Naive thymus-derived CD4-positive, alpha-beta T cell (primary cell): Measurements from ENCODE around the gene SOCS3. TPM values are rescaled to one million over a fixed set of nuclear protein-coding genes. Genes with fewer than 3 reads are reported as not detected.

ENCODE experiments used
- ATAC-seq: fragments of 150-1000 bp; cut with Tn5 transposase; 2 replicates; pipeline ENCODE4 v1.10.0; 2021; ENCODE audit warnings: mild to moderate bottlenecking, moderate library complexity
- CTCF ChIA-PET: fragments of 350-600 bp; sonication (Branson Sonifier 250); formaldehyde crosslinking; loops from one replicate; lab custom pipeline; 2021; ENCODE audit warnings: antibody characterized with exemption; lab: Charles Lee
- POLR2A ChIA-PET: fragments of 350-600 bp; sonication (Branson Sonifier 250); formaldehyde crosslinking; loops from one replicate; lab custom pipeline; 2021; ENCODE audit warnings: antibody characterized with exemption, inconsistent platforms; lab: Charles Lee
- DNase-seq, 9 donors: peaks; one replicate each; pipeline versions ENCODE4 v3.0.0 to v3.0.0-alpha.2; 2020 to 2022; ENCODE audit warnings: mixed read lengths in 1 of 9
- H3K27ac ChIP-seq: one replicate; pipeline ENCODE4 v1.7.0; 2013; ENCODE audit warnings: mild to moderate bottlenecking, low read depth, low read length, moderate library complexity
- H3K27me3 ChIP-seq, 2 donors: one replicate each; pipeline ENCODE4 v1.7.0; 2013; ENCODE audit warnings: low read length in 2 of 2, mild to moderate bottlenecking in 2 of 2, moderate library complexity in 2 of 2; ENCODE audit not compliant: control insufficient read depth in 2 of 2, insufficient read depth in 2 of 2
- H3K36me3 ChIP-seq, 3 experiments: 1 replicate in 2 of 3; 2 replicates in 1 of 3; pipeline ENCODE4 v1.7.0; 2013; ENCODE audit warnings: low read length in 3 of 3, mild to moderate bottlenecking in 3 of 3, moderate library complexity in 1 of 3; ENCODE audit not compliant: insufficient read depth in 3 of 3, control insufficient read depth in 2 of 3
- H3K4me1 ChIP-seq, 2 donors: one replicate each; pipeline ENCODE4 v1.7.0; 2013; ENCODE audit warnings: low read length in 2 of 2, mild to moderate bottlenecking in 2 of 2, moderate library complexity in 1 of 2; ENCODE audit not compliant: control insufficient read depth in 2 of 2, insufficient read depth in 2 of 2
- H3K4me3 ChIP-seq: 2 replicates; pipeline ENCODE4 v1.7.0; 2013; ENCODE audit warnings: mild to moderate bottlenecking, low read length
- H3K9me3 ChIP-seq, 3 experiments: 1 replicate in 2 of 3; 2 replicates in 1 of 3; pipeline ENCODE4 v1.7.0; 2013; ENCODE audit warnings: low read length in 3 of 3; ENCODE audit not compliant: control insufficient read depth in 2 of 3
- H3K27ac Mint-ChIP-seq, 9 donors: one replicate each; pipeline ENCODE4 v1.8.0; 2020 to 2022; ENCODE audit warnings: mixed read lengths in 9 of 9, mild to moderate bottlenecking in 8 of 9, moderate library complexity in 5 of 9, inconsistent platforms in 2 of 9
- H3K27me3 Mint-ChIP-seq, 5 donors: one replicate each; pipeline ENCODE4 v1.8.0; 2021 to 2022; ENCODE audit warnings: mixed read lengths in 5 of 5, mild to moderate bottlenecking in 1 of 5
- H3K36me3 Mint-ChIP-seq, 5 donors: one replicate each; pipeline ENCODE4 v1.8.0; 2020 to 2022; ENCODE audit warnings: mixed read lengths in 5 of 5, mild to moderate bottlenecking in 3 of 5, inconsistent platforms in 1 of 5
- H3K4me1 Mint-ChIP-seq, 7 donors: one replicate each; pipeline ENCODE4 v1.8.0; 2020 to 2022; ENCODE audit warnings: mixed read lengths in 7 of 7, mild to moderate bottlenecking in 3 of 7, inconsistent platforms in 1 of 7
- H3K4me3 Mint-ChIP-seq, 10 donors: one replicate each; pipeline ENCODE4 v1.8.0; 2020 to 2022; ENCODE audit warnings: mild to moderate bottlenecking in 10 of 10, mixed read lengths in 10 of 10, moderate library complexity in 6 of 10, inconsistent platforms in 2 of 10
- H3K9me3 Mint-ChIP-seq, 11 donors: one replicate each; pipeline ENCODE4 v1.8.0; 2020 to 2022; ENCODE audit warnings: mixed read lengths in 11 of 11, mild to moderate bottlenecking in 4 of 11, inconsistent platforms in 1 of 11, moderate library complexity in 1 of 11
- intact Hi-C, 2 donors: fragments of 100-400 bp; cut with micrococcal nuclease; formaldehyde crosslinking; loops; one replicate each; pipeline ENCODE4 v1.15.1; 2023
- polyA plus RNA-seq, 2 donors: library from polyadenylated mRNA; unstranded; fragments of 300-500 nt; fragmentation: Illumina TruSeq; gene quantifications; one replicate each; pipeline ENCODE4 v1.2.3, GENCODE V29; 2021
- total RNA-seq, 6 experiments: library from RNA in 5 of 6; stranded (reverse) in 5 of 6; gene quantifications; 1 replicate in 5 of 6; 2 replicates in 1 of 6; pipeline ENCODE4 v1.2.3 and lab custom pipeline; 2021 to 2026

Gene SOCS3
- total and polyA plus RNA-seq, 7 experiments from 2014 or later = 8.1 to 281 (median 110) TPM

GRCh38 chr17:78368348-78368747, 8.5 kb upstream of the SOCS3 start:
- no peaks in the 10 kb centered on the region for H3K9me3 Mint-ChIP-seq
- intact Hi-C loops = no loop called here
- Histone ChIP-seq H3K4me3 (no peak overlapping the region), H3K36me3 (no peaks in the 10 kb centered on the region), H3K27ac (no peak overlapping the region), H3K9me3 (no peaks in the 10 kb centered on the region), H3K27me3 (no peaks in the 10 kb centered on the region), H3K4me1 (no peaks in the 10 kb centered on the region)
- no peak overlapping the region for H3K27ac Mint-ChIP-seq
- ChIA-PET POLR2A (interaction anchor here (1.6 kb wide), 1 partner anchor 11 kb away, joined by 3 read pairs; no protein-coding TSS in a partner anchor), CTCF (interaction anchor here (0.7 kb wide), 1 partner anchor 1460 kb away, joined by 3 read pairs; no protein-coding TSS in a partner anchor)
- peaks cover 0 to 17% (median 0%) of the 10 kb centered on the region in 7 donors for H3K4me1 Mint-ChIP-seq
- H3K36me3 Mint-ChIP-seq = peaks cover 0 to 2% (median 0%) of the 10 kb centered on the region in 5 donors
- DNase-seq (no peak), ATAC-seq (no peak)
- H3K4me3 Mint-ChIP-seq = no peak overlapping the region
- peaks cover 0 to 2% (median 0%) of the 10 kb centered on the region in 5 donors for H3K27me3 Mint-ChIP-seq

DNA sequence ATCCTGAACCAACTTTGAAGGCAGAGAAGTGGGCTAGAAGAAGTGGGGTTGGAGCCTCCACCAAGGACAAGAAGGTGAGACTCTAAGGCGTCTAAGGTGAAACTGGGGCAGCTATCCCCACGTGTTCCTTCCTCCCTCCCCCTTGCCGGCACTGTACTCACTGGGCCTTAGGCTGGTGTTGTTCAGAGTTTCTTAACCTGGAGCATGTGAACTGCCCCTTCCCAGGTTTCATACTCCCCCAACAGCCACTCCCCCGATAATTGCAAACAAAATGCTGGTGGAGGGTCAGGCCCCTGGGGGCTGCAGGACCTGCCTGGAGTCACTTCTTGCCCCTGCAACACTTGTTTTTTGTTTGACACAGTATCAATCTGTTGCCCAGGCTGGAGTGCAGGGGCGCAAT, 7.3 kb upstream of the SOCS3 start:
- ChIA-PET POLR2A (interaction anchor here (1.6 kb wide), 1 partner anchor 12 kb away, joined by 3 read pairs; no protein-coding TSS in a partner anchor), CTCF (no interaction called here)
- H3K9me3 ChIP-seq = no peaks in the 10 kb centered on the region
- H3K27ac Mint-ChIP-seq = no peak overlapping the region
- intact Hi-C loops = no loop called here
- peaks cover 0 to 23% (median 5%) of the 10 kb centered on the region in 7 donors for H3K4me1 Mint-ChIP-seq
- no peak for ATAC-seq
- peaks cover 0 to 2% (median 0%) of the 10 kb centered on the region in 5 donors for H3K27me3 Mint-ChIP-seq
- H3K36me3 ChIP-seq = no peaks in the 10 kb centered on the region
- no peak for DNase-seq
- H3K9me3 Mint-ChIP-seq = no peaks in the 10 kb centered on the region
- peaks cover 0 to 2% (median 0%) of the 10 kb centered on the region in 5 donors for H3K36me3 Mint-ChIP-seq
- H3K4me1 ChIP-seq = no peaks in the 10 kb centered on the region
- H3K4me3 Mint-ChIP-seq = no peak overlapping the region
- no peak overlapping the region for H3K27ac ChIP-seq
- H3K27me3 ChIP-seq = no peaks in the 10 kb centered on the region
- no peak overlapping the region for H3K4me3 ChIP-seq

DNA sequence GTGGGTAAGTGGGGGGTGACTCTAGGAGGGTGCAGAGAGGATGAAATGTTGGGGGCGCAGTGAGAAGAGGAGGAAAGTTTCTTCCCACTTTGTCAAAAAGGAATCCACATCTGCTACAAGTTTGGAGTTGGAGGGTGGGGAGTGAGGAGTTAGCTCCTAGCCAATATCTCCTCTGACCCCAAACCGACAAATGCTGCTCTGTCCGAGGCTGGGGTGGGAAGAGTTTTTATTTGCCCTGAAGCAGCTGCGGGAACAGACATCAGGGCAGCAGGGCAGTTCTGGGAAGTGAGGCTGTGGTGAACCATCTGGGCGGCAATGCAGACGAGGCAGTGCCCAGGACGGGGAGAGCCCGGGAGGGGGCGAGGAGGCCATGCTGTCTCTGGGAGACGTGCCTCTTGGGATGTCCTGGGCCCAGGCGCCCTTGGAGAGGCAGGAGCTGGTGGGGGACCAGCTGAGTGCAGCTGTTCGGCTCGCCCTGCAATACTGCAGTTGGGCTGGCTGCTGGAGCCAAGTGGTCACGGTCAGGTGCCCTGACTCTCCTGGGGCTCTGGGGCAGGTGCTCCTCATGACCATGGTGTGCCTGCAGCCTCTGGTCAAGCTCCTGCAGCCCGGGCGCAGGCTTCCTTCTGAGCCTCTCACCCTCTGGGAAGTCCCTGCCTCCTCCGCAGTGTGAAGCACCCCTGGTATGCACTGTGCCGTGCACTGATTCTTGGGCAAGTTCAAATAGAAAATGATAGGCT, 6.4 kb upstream of the SOCS3 start:
- no peak overlapping the region for H3K27ac ChIP-seq
- POLR2A ChIA-PET = no interaction called here
- no peak for ATAC-seq

DNA sequence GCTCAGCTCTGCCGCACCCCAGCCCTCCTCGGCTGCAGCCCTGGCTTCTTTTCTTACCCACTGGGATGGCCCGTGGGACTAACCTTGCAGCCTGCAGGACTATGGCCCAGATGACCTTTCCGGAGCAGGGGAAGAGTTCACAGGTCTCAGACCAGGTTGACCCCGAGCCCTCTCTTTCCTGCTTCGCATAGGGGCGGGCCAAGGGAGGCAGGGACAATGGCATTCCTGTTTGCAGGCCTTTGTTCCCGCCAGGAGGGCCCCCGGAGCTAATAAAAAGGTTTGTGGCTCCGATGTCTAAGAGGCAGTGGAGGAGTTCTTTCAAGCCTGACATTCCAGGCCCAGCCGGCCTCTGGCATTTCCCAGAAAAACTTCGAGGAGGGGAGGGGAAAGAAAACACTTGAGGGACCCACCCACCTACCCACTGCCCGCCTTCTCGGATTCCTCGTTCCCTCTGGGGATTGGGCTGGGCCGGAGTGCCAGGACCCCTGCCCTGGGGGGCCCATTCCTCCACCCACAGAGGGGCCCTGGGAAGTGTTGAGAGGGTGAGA, 5.8 kb upstream of the SOCS3 start:
- H3K27me3 ChIP-seq = no peaks in the 10 kb centered on the region
- H3K27ac ChIP-seq = no peak overlapping the region
- DNase-seq (no peak), ATAC-seq (no peak)
- peak overlapping the region in 1 of 9 donors; percentile 33 for H3K27ac Mint-ChIP-seq
- POLR2A ChIA-PET = no interaction called here
- H3K36me3 ChIP-seq = no peaks in the 10 kb centered on the region
- peaks cover 0 to 29% (median 7%) of the 10 kb centered on the region in 7 donors for H3K4me1 Mint-ChIP-seq
- no peak overlapping the region for H3K4me3 Mint-ChIP-seq
- no peak overlapping the region for H3K4me3 ChIP-seq
- H3K4me1 ChIP-seq = no peaks in the 10 kb centered on the region
- intact Hi-C loops = no loop called here
- H3K9me3 Mint-ChIP-seq = no peaks in the 10 kb centered on the region
- CTCF ChIA-PET = no interaction called here
- H3K36me3 Mint-ChIP-seq = peaks cover 0 to 2% (median 0%) of the 10 kb centered on the region in 5 donors
- no peaks in the 10 kb centered on the region for H3K9me3 ChIP-seq
- peaks cover 0 to 2% (median 0%) of the 10 kb centered on the region in 5 donors for H3K27me3 Mint-ChIP-seq

More for the DNA sequence above, 6.4 kb upstream of the SOCS3 start:
- peaks cover 0 to 23% (median 5%) of the 10 kb centered on the region in 7 donors for H3K4me1 Mint-ChIP-seq
- intact Hi-C loops = no loop called here
- no peak overlapping the region for H3K4me3 Mint-ChIP-seq
- no peaks in the 10 kb centered on the region for H3K27me3 ChIP-seq
- H3K27me3 Mint-ChIP-seq = peaks cover 0 to 2% (median 0%) of the 10 kb centered on the region in 5 donors
- H3K9me3 ChIP-seq = no peaks in the 10 kb centered on the region
- CTCF ChIA-PET = no interaction called here
- H3K4me1 ChIP-seq = no peaks in the 10 kb centered on the region
- no peaks in the 10 kb centered on the region for H3K36me3 ChIP-seq
- DNase-seq = no peak
- H3K4me3 ChIP-seq = no peak overlapping the region
- H3K27ac Mint-ChIP-seq = peak overlapping the region in 1 of 9 donors; percentile 33
- no peaks in the 10 kb centered on the region for H3K9me3 Mint-ChIP-seq
- H3K36me3 Mint-ChIP-seq = peaks cover 0 to 2% (median 0%) of the 10 kb centered on the region in 5 donors

DNA sequence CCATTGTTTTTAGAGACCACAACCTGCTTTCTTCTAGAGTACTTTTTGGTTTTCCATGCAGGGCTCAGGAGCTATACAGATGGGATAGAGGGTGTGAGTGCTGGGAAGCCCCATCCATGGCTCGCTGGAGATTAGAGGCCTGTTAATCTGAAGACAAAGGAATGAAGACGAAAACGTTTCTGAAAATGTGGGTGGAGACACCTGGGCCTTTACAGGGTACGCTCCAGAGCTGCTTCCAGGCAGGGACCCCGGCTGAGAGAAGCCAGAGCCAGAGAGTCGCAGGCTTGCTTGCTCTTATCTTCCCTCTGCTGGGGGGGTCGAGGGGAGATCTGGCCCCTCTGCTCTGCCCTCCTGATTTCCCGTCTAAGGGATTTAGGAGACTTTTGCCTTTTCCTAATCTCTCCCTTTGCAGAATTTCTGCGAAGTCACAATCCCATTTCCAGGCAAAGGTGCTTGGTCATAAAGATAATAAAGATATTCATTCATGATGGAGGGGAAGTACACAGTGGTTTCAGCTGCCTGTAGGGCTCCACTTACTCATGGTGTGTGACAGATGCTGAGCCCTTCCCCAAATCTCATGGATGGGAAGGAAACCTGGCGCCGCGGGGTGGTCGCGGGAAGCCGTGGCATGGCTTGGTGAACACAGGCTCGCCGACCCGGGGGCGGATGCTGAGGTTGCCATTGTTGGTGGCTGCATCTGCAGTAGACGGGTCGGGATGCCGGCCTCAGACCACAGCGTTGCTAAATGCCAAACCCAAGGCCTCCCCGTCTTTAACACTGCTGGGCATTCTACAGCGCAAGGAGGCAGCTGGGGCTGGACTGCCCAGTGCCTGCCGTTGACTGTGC, 4.8 kb upstream of the SOCS3 start:
- H3K9me3 Mint-ChIP-seq = no peaks in the 10 kb centered on the region
- H3K4me3 Mint-ChIP-seq = peak overlapping the region in 1 of 10 donors; percentile 28
- Histone ChIP-seq H3K4me1 (no peaks in the 10 kb centered on the region), H3K9me3 (no peaks in the 10 kb centered on the region), H3K27me3 (no peaks in the 10 kb centered on the region), H3K36me3 (peaks cover 0 to 1% (median 0%) of the 10 kb centered on the region in 3 experiments), H3K4me3 (no peak overlapping the region), H3K27ac (no peak overlapping the region)
- ChIA-PET CTCF (interaction anchor here (0.7 to 1.3 kb wide), 3 partner anchors 52 to 66 kb away, joined by 3 to 4 read pairs (median 3); no protein-coding TSS in a partner anchor), POLR2A (no interaction called here)
- peak in 1 of 9 donors; percentile 46 for DNase-seq
- no peak for ATAC-seq
- peaks cover 0 to 29% (median 7%) of the 10 kb centered on the region in 7 donors for H3K4me1 Mint-ChIP-seq
- peaks cover 0 to 2% (median 0%) of the 10 kb centered on the region in 5 donors for H3K27me3 Mint-ChIP-seq
- peak overlapping the region in 1 of 9 donors; percentile 39 for H3K27ac Mint-ChIP-seq
- H3K36me3 Mint-ChIP-seq = peaks cover 0 to 2% (median 0%) of the 10 kb centered on the region in 5 donors
- intact Hi-C loops = loop anchor here in 1 of 2 donors (5.0 kb wide), 1 partner anchor 92 kb away; no protein-coding TSS in a partner anchor

DNA sequence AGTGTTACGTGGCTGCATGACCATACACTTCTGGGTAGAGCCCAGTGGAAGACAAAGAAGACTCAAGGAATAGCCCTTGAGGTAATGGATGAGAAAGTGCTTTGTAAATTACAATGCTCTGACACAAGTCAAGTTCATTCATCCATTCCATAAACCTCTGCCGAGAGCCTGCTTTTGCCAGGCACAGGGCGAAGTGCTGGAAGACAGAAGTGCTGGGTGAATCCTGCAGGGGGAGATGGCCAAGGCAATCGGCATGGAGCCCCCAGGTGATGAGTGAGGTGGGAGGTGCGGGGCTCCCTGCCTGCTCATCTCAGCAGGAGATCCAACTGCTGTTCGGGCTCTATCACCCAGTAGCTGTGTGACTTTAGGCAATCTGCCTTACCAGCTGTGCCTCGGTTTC, 2.8 kb upstream of the SOCS3 start:
- intact Hi-C loops = loop anchor here in 1 of 2 donors (5.0 kb wide), 1 partner anchor 90 kb away; no protein-coding TSS in a partner anchor
- Histone ChIP-seq H3K9me3 (no peaks in the 10 kb centered on the region), H3K4me1 (peaks cover 8 to 10% of the 10 kb centered on the region in 2 donors), H3K36me3 (peaks cover 0 to 20% (median 12%) of the 10 kb centered on the region in 3 experiments), H3K27ac (no peak overlapping the region), H3K4me3 (no peak overlapping the region), H3K27me3 (no peaks in the 10 kb centered on the region)
- H3K4me1 Mint-ChIP-seq = peaks cover 0 to 29% (median 8%) of the 10 kb centered on the region in 7 donors
- peaks cover 0 to 15% (median 3%) of the 10 kb centered on the region in 5 donors for H3K36me3 Mint-ChIP-seq
- ATAC-seq (no peak), DNase-seq (no peak)
- H3K27ac Mint-ChIP-seq = peak overlapping the region in 1 of 9 donors; percentile 55
- POLR2A ChIA-PET = interaction anchor here (1.1 kb wide), 1 partner anchor 21 kb away, joined by 3 read pairs; no protein-coding TSS in a partner anchor
- CTCF ChIA-PET = interaction anchor here (0.6 to 2.7 kb wide), 9 partner anchors 19 to 74 kb away, joined by 3 to 8 read pairs (median 5); no protein-coding TSS in a partner anchor
- peaks cover 0 to 2% (median 0%) of the 10 kb centered on the region in 5 donors for H3K27me3 Mint-ChIP-seq
- peak overlapping the region in 1 of 10 donors; percentile 34 for H3K4me3 Mint-ChIP-seq
- H3K9me3 Mint-ChIP-seq = no peaks in the 10 kb centered on the region
